Measurements from ENCODE around the gene EHBP1L1. TPM values are rescaled to one million over a fixed set of nuclear protein-coding genes. Genes with fewer than 3 reads are reported as not detected.

EHBP1L1 gene
- polyA plus RNA-seq, 2 of the 4 experiments (the other 2 are of a cell fraction) = 11.6 to 43.8 TPM

GRCh38 chr11:65576867-65577755, 1.3 kb downstream of the EHBP1L1 start:
- ChIA-PET CTCF (interaction anchor here (0.8 to 6.6 kb wide), 5 partner anchors 11 to 36 kb away, joined by 4 to 58 read pairs (median 26); partner anchors contain the start of gene KCNK7), POLR2A (interaction anchor here (0.7 kb wide), 2 partner anchors 11 to 38 kb away, joined by 3 to 4 read pairs; partner anchors contain the start of gene PCNX3)
- Histone ChIP-seq H3K4me2 (peak overlapping the region; percentile 97), H3K4me1 (peaks cover 45% of the 10 kb centered on the region), H3K4me3 (peak overlapping the region; percentile 82), H3K27ac (peak overlapping the region; percentile 92 to 98), H3K9me3 (no peaks in the 10 kb centered on the region)
- TF ChIP-seq ZC3H11A (IDR thresholded peaks at IDR 0.05) (no peak), FOSL2 (IDR thresholded peaks at IDR 0.05) (no peak), FOSL2 (CRISPR knock-in tag; IDR thresholded peaks at IDR 0.05) (peak; percentile 71), RARB (CRISPR knock-in tag; IDR thresholded peaks at IDR 0.05) (no peak), MAX (IDR thresholded peaks at IDR 0.05) (peak; percentile 42; the same call in 1 of the 2 replicates)
- DNase-seq (ENCODE audit: low read depth in 1 of 2, low spot score in 1 of 2) (peak; percentile 81 to 94), FAIRE-seq (no peak), ATAC-seq (peak; percentile 54 to 79)
- WGBS (ENCODE audit: missing lambda C conversion rate) = 19% methylated on average over 14 of the region's 18 CpGs

- no peak for TF ChIP-seq REST (IDR thresholded peaks at IDR 0.05)
- no peak for TF ChIP-seq FOSB (CRISPR knock-in tag; IDR thresholded peaks at IDR 0.05)
- 58% methylated on average over 8 of the region's 8 CpGs for WGBS (ENCODE audit: missing lambda C conversion rate)
- H3K4me2 ChIP-seq = peak overlapping the region; percentile 97
- FAIRE-seq = no peak
- DNase-seq (ENCODE audit: low read depth in 1 of 2, low spot score in 1 of 2) = no peak
- no peak overlapping the region; the same call in 2 of the 3 replicates for H3K4me3 ChIP-seq
- CTCF ChIA-PET = interaction anchor here (3.7 to 6.6 kb wide), 3 partner anchors 10 to 37 kb away, joined by 26 to 58 read pairs (median 44); partner anchors contain the start of gene KCNK7
- peaks cover 45% of the 10 kb centered on the region for H3K4me1 ChIP-seq
- POLR2A ChIA-PET = interaction anchor here (0.7 kb wide), 2 partner anchors 11 to 38 kb away, joined by 3 to 4 read pairs; partner anchors contain the start of gene PCNX3
- peak overlapping the region; percentile 92 to 98; a peak in 5 of 6 replicates for H3K27ac ChIP-seq
- no peaks in the 10 kb centered on the region for H3K9me3 ChIP-seq
- peak in 1 of 2 experiments; percentile 9; a peak in 3 of 6 replicates for ATAC-seq
These were observed 1.9 kb downstream of the EHBP1L1 start for GRCh38 chr11:65577756-65578109.

GRCh38 chr11:65578134-65578533, 2.3 kb downstream of the EHBP1L1 start:
- ATAC-seq = no peak
- no peak for TF ChIP-seq MYC (IDR thresholded peaks at IDR 0.05; ENCODE audit: borderline replicate concordance, low read length)
- TF ChIP-seq CEBPB (IDR thresholded peaks at IDR 0.05) = no peak
- TF ChIP-seq SMC3 (IDR thresholded peaks at IDR 0.05) = no peak
- TF ChIP-seq MAZ (IDR thresholded peaks at IDR 0.05; ENCODE audit: borderline replicate concordance, low read depth, low read length) = no peak
- TF ChIP-seq ATOH8 (CRISPR knock-in tag; IDR thresholded peaks at IDR 0.05; ENCODE audit: low read depth) = no peak
- TF ChIP-seq ZFP36 (IDR thresholded peaks at IDR 0.05; ENCODE audit: borderline replicate concordance, partially characterized antibody) = no peak
- TF ChIP-seq HEYL (CRISPR knock-in tag; IDR thresholded peaks at IDR 0.05) = no peak
- no peak for TF ChIP-seq TFCP2L1 (CRISPR knock-in tag; IDR thresholded peaks at IDR 0.05)
- no peak for TF ChIP-seq JUN (IDR thresholded peaks at IDR 0.05)
- no peak for TF ChIP-seq PHF8 (IDR thresholded peaks at IDR 0.05; ENCODE audit: borderline replicate concordance, low read depth)
- no peak for TF ChIP-seq NFE2L2 (conservative IDR thresholded peaks at IDR 0.05; ENCODE audit: low read length)
- TF ChIP-seq RAD21 (conservative IDR thresholded peaks at IDR 0.05 in 1 of 2, IDR thresholded peaks at IDR 0.05 in 1 of 2) = no peak
- TF ChIP-seq FOSB (CRISPR knock-in tag; IDR thresholded peaks at IDR 0.05) = no peak
- TF ChIP-seq RCOR1 (IDR thresholded peaks at IDR 0.05; ENCODE audit: low read depth, low read length) = no peak
- TF ChIP-seq BCL3 (IDR thresholded peaks at IDR 0.05) = no peak
- Histone ChIP-seq H3K27ac (peak overlapping the region; percentile 92 to 98; a peak in 4 of 6 replicates), H3K4me2 (peak overlapping the region; percentile 97), H3K9me3 (no peaks in the 10 kb centered on the region), H3K4me1 (peaks cover 43% of the 10 kb centered on the region), H3K4me3 (no peak overlapping the region)
- FAIRE-seq = no peak
- DNase-seq (ENCODE audit: low read depth in 1 of 2, low spot score in 1 of 2) = no peak
- WGBS (ENCODE audit: missing lambda C conversion rate) = 88% methylated on average over 7 of the region's 7 CpGs
- CTCF ChIA-PET = interaction anchor here (3.7 to 6.6 kb wide), 3 partner anchors 10 to 37 kb away, joined by 26 to 58 read pairs (median 44); partner anchors contain the start of gene KCNK7
- POLR2A ChIA-PET = no interaction called here

Measured in A549 (cell line).